GM12891 (cell line): ENCODE measurements around the gene MOB3B. TPM values are rescaled to one million over a fixed set of nuclear protein-coding genes. Genes with fewer than 3 reads are reported as not detected.
A peak's percentile ranks its signal among the peaks of the same experiment; 100 is the strongest.

Experiments used
- DNase-seq: peaks from one replicate; pipeline ENCODE4 v3.0.0; 2011; ENCODE audit warnings: low spot score; ENCODE audit not compliant: insufficient read length
- FAIRE-seq: peaks from 2 replicates; lab custom pipeline; 2011; peaks lifted over from hg19 to GRCh38; lab: Jason Lieb, UNC
- PAX5 ChIP-seq: IDR thresholded peaks from 2 replicates; pipeline ENCODE4 v1.6.1; 2011; ENCODE audit warnings: low read length, moderate library complexity, mild to moderate bottlenecking; ENCODE audit not compliant: insufficient read depth, severe bottlenecking
- POLR2A ChIP-seq: IDR thresholded peaks from 2 replicates; pipeline ENCODE4 v1.6.1; 2011; ENCODE audit warnings: low read depth, low read length, control low read depth
- POLR2AphosphoS5 ChIP-seq: IDR thresholded peaks from 2 replicates; pipeline ENCODE4 v1.6.1; 2011; ENCODE audit warnings: low read depth, low read length, control low read depth
- POU2F2 ChIP-seq: IDR thresholded peaks from 2 replicates; pipeline ENCODE4 v1.6.1; 2011; ENCODE audit warnings: low read depth, mild to moderate bottlenecking, control low read depth, low read length, moderate library complexity
- SPI1 ChIP-seq: IDR thresholded peaks from 2 replicates; pipeline ENCODE4 v1.6.1; 2011; ENCODE audit warnings: low read depth, low read length, control low read depth
- TAF1 ChIP-seq: IDR thresholded peaks from 2 replicates; pipeline ENCODE4 v1.6.1; 2011; ENCODE audit warnings: low read depth, low read length, control low read depth
- polyA plus RNA-seq: library from polyadenylated mRNA; unstranded; fragments of >200 nt; gene quantifications from one replicate; pipeline ENCODE4 v1.2.1, GENCODE V29; 2012; ENCODE audit warnings: low read depth, missing spikeins, inconsistent platforms; ENCODE audit not compliant: missing spikeins

MOB3B gene
- polyA plus RNA-seq: 0.36 TPM

- FAIRE-seq: peak; percentile 90
- no peak for TF ChIP-seq POU2F2
- TF ChIP-seq POLR2A: no peak
- no peak for TF ChIP-seq TAF1
- no peak for TF ChIP-seq PAX5
- no peak for TF ChIP-seq SPI1
- TF ChIP-seq POLR2AphosphoS5: no peak
- peak; percentile 74 for DNase-seq
Observed at GRCh38 chr9:27529316-27530278, at the start of gene MOB3B. Gene MOB3B, minus strand, starts transcription at chr9:27529814. Its CDS starts 74,264 bp downstream, at chr9:27455550.

- no peak for TF ChIP-seq POLR2AphosphoS5
- no peak for TF ChIP-seq POU2F2
- peak; percentile 61 for TF ChIP-seq POLR2A
- no peak for TF ChIP-seq SPI1
- peak; percentile 58; the same call in 1 of the 2 replicates for TF ChIP-seq TAF1
- no peak for TF ChIP-seq PAX5
- peak; percentile 49 for DNase-seq
- FAIRE-seq: peak; percentile 98
Observed at GRCh38 chr9:27573634-27574590, 44.3 kb upstream of the MOB3B start.

- FAIRE-seq (peak; percentile 20), DNase-seq (peak; percentile 58)
- no peak for TF ChIP-seq POU2F2
- peak; percentile 51 for TF ChIP-seq PAX5
- no peak for TF ChIP-seq SPI1
- peak; percentile 30 for TF ChIP-seq TAF1
- peak; percentile 41; the same call in 1 of the 2 replicates for TF ChIP-seq POLR2A
- TF ChIP-seq POLR2AphosphoS5: 0 out of 2 replicates have a peak, but pooled peaks have one; percentile 45
Observed at GRCh38 chr9:27572918-27573633, 43.5 kb upstream of the MOB3B start, which contains the start of gene C9orf72. Gene C9orf72, minus strand, starts transcription at chr9:27573481. Its CDS starts 6,361 bp downstream, at chr9:27567120.

GRCh38 chr9:27572566-27572917 is 42.9 kb upstream of the MOB3B start:
- TF ChIP-seq TAF1 (no peak), SPI1 (0 out of 2 replicates have a peak, but pooled peaks have one; percentile 22), PAX5 (no peak), POLR2A (no peak), POLR2AphosphoS5 (no peak), POU2F2 (no peak)
- DNase-seq (no peak), FAIRE-seq (peak; percentile 95)

GRCh38 chr9:27572061-27572460 is 42.4 kb upstream of the MOB3B start:
- DNase-seq (no peak), FAIRE-seq (no peak)
- no peak for TF ChIP-seq POU2F2
- no peak for TF ChIP-seq TAF1
- no peak for TF ChIP-seq PAX5
- no peak for TF ChIP-seq SPI1
- no peak for TF ChIP-seq POLR2AphosphoS5
- no peak for TF ChIP-seq POLR2A

- DNase-seq: no peak
- TF ChIP-seq SPI1: no peak
- no peak for FAIRE-seq
Observed at GRCh38 chr9:27571011-27571410, 41.4 kb upstream of the MOB3B start.

- TF ChIP-seq POLR2A (no peak), POU2F2 (no peak), SPI1 (no peak), PAX5 (no peak), TAF1 (no peak), POLR2AphosphoS5 (no peak)
- FAIRE-seq (peak; percentile 35), DNase-seq (no peak)
Observed at GRCh38 chr9:27569406-27569805, 39.8 kb upstream of the MOB3B start.

GRCh38 chr9:27566118-27566517 is 36.5 kb upstream of the MOB3B start:
- DNase-seq: no peak
- TF ChIP-seq SPI1 (no peak), PAX5 (no peak)
- no peak for FAIRE-seq

GRCh38 chr9:27565696-27566095 is 36.1 kb upstream of the MOB3B start:
- no peak for FAIRE-seq
- DNase-seq: no peak
- TF ChIP-seq SPI1 (no peak), PAX5 (no peak), TAF1 (no peak), POLR2A (no peak), POU2F2 (no peak), POLR2AphosphoS5 (no peak)
